ENCODE measurements around the gene MCF2L2. TPM values are rescaled to one million over a fixed set of nuclear protein-coding genes. Genes with fewer than 3 reads are reported as not detected.

MCF2L2 gene
- total RNA-seq, 1 donor from 2014 or later, result 2.1 TPM

- Mint-ChIP-seq H3K4me1 (no peaks in the 10 kb centered on the region), H3K27ac (ENCODE audit: unreplicated experiment) (no peak overlapping the region), H3K9me3 (no peaks in the 10 kb centered on the region), H3K4me3 (no peak overlapping the region), H3K27me3 (ENCODE audit: low read depth) (no peaks in the 10 kb centered on the region), H3K36me3 (ENCODE audit: low read depth) (no peaks in the 10 kb centered on the region)
- DNase-seq (ENCODE audit: low read depth, low spot score), result no peak
- TF ChIP-seq, protein P1, sequence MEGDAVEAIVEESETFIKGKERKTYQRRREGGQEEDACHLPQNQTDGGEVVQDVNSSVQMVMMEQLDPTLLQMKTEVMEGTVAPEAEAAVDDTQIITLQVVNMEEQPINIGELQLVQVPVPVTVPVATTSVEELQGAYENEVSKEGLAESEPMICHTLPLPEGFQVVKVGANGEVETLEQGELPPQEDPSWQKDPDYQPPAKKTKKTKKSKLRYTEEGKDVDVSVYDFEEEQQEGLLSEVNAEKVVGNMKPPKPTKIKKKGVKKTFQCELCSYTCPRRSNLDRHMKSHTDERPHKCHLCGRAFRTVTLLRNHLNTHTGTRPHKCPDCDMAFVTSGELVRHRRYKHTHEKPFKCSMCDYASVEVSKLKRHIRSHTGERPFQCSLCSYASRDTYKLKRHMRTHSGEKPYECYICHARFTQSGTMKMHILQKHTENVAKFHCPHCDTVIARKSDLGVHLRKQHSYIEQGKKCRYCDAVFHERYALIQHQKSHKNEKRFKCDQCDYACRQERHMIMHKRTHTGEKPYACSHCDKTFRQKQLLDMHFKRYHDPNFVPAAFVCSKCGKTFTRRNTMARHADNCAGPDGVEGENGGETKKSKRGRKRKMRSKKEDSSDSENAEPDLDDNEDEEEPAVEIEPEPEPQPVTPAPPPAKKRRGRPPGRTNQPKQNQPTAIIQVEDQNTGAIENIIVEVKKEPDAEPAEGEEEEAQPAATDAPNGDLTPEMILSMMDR (conservative IDR thresholded peaks at IDR 0.05), result no peak
These were observed 120.7 kb downstream of the MCF2L2 start for GRCh38 chr3:183307749-183308148.

- Mint-ChIP-seq H3K9me3 (no peaks in the 10 kb centered on the region), H3K27ac (ENCODE audit: unreplicated experiment) (no peak overlapping the region), H3K27me3 (ENCODE audit: low read depth) (no peaks in the 10 kb centered on the region), H3K36me3 (ENCODE audit: low read depth) (no peaks in the 10 kb centered on the region), H3K4me1 (no peaks in the 10 kb centered on the region), H3K4me3 (no peak overlapping the region)
- TF ChIP-seq, protein P1 (conservative IDR thresholded peaks at IDR 0.05), result no peak
- no peak for DNase-seq (ENCODE audit: low read depth, low spot score)
These were observed 121.4 kb downstream of the MCF2L2 start for GRCh38 chr3:183306798-183307671.

DNA sequence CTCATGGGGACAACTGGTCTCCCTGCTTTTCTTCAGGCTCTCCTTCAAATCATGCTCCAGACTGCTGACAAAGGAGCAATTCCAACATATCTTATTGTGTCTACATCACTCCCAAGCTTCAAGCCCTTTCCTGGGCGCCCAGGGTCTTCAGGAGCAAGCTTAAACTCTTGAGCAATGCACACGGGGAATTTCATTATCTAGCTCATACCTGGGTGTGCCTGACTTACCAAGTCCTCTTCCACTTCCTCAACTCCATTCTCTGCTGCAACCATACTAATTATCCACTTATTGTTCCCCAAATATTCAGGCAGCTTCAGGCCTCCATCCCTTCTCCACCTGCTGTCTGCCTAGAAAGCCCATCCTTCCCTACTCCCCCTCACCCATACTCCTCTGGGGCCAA lies 124.7 kb downstream of the MCF2L2 start:
- Mint-ChIP-seq H3K9me3 (no peaks in the 10 kb centered on the region), H3K36me3 (ENCODE audit: low read depth) (peaks cover under 1% of the 10 kb centered on the region), H3K27me3 (ENCODE audit: low read depth) (no peaks in the 10 kb centered on the region), H3K4me3 (no peak overlapping the region), H3K27ac (ENCODE audit: unreplicated experiment) (no peak overlapping the region), H3K4me1 (peaks cover 6% of the 10 kb centered on the region)
- no peak for DNase-seq (ENCODE audit: low read depth, low spot score)
- TF ChIP-seq, protein P1 (conservative IDR thresholded peaks at IDR 0.05), result no peak

DNA sequence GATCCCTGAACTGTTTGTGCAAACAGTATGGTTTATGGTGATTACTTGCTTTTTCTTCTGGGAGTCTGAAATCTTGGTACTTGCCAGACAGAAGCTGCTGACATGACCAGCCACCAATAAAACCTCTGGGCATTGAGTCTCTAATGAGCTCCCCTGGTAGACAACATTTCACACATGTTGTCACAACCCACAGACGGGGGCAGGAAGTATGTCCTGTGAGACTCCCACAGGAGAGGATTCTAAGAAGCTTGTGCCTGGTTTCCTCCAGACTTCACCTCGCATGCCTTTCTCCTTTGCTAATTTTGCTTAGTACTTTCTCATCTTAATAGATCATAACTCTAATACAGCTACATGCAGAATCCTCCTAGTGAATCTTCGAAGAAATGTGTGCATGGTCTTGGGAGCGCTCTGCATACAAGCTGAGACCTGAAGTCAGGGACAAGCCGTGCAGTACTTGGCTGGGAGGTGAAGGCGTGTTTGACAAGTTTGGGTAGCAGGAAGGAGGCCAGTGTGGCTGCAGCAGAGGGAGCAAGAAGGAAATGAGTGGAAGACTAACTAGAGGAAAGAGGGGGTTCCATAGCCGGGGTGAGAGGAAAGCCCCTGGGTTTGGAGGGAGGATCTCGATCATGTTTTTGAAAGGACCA lies 126.4 kb downstream of the MCF2L2 start:
- no peak overlapping the region for H3K4me3 Mint-ChIP-seq
- H3K27ac Mint-ChIP-seq (ENCODE audit: unreplicated experiment), result no peak overlapping the region
- H3K36me3 Mint-ChIP-seq (ENCODE audit: low read depth), result peaks cover 3% of the 10 kb centered on the region
- H3K4me1 Mint-ChIP-seq, result peaks cover 14% of the 10 kb centered on the region
- TF ChIP-seq, protein P1 (conservative IDR thresholded peaks at IDR 0.05), result no peak
- no peaks in the 10 kb centered on the region for H3K9me3 Mint-ChIP-seq
- H3K27me3 Mint-ChIP-seq (ENCODE audit: low read depth), result no peaks in the 10 kb centered on the region
- DNase-seq (ENCODE audit: low read depth, low spot score), result no peak

GRCh38 chr3:183300996-183301562 lies 127.3 kb downstream of the MCF2L2 start:
- peaks cover 5% of the 10 kb centered on the region for H3K9me3 Mint-ChIP-seq
- no peaks in the 10 kb centered on the region for H3K27me3 Mint-ChIP-seq (ENCODE audit: low read depth)
- no peak overlapping the region for H3K27ac Mint-ChIP-seq (ENCODE audit: unreplicated experiment)
- TF ChIP-seq, protein P1 (conservative IDR thresholded peaks at IDR 0.05), result no peak
- peaks cover 14% of the 10 kb centered on the region for H3K4me1 Mint-ChIP-seq
- H3K36me3 Mint-ChIP-seq (ENCODE audit: low read depth), result peaks cover 8% of the 10 kb centered on the region
- no peak overlapping the region for H3K4me3 Mint-ChIP-seq
- no peak for DNase-seq (ENCODE audit: low read depth, low spot score)
